ENCODE measurements around the gene TMEM141. TPM values are rescaled to one million over a fixed set of nuclear protein-coding genes. Genes with fewer than 3 reads are reported as not detected.
"Not testable (repeated sequence)": the region's sequence is repeated elsewhere in the genome, so short reads cannot be mapped to it uniquely, and the experiment has no call there.

Gene TMEM141
- total RNA-seq, 4 donors from 2014 or later = 179 to 392 (median 224) TPM

GRCh38 chr9:136840877-136841645 is 49.9 kb downstream of the TMEM141 start:
- in situ Hi-C loops (cut with MboI; ENCODE audit: low pct_ligation_motif_present in 1 of 4, low pct_unique_long_range_greater_than_20kb in 1 of 4, low sequenced_read_pairs in 3 of 4) = no loop called here
- no peak overlapping the region for H3K4me3 ChIP-seq
- peaks cover 29 to 57% (median 53%) of the 10 kb centered on the region in 4 donors for H3K4me1 ChIP-seq
- DNase-seq = peak; percentile 81
- H3K36me3 ChIP-seq = peaks cover 0 to 5% (median 0%) of the 10 kb centered on the region in 4 donors
- intact Hi-C loops (cut with DNase I; ENCODE audit: low total_unique reads) = no loop called here
- H3K9me3 ChIP-seq = no peaks in the 10 kb centered on the region
- TF ChIP-seq EP300 (IDR thresholded peaks at IDR 0.05; ENCODE audit: low read depth) = no peak
- no peak for TF ChIP-seq CTCF (IDR thresholded peaks at IDR 0.05)
- TF ChIP-seq POLR2AphosphoS5 (IDR thresholded peaks at IDR 0.05) = peak in 2 of 3 donors; percentile 33 to 58
- peak; percentile 49 for TF ChIP-seq POLR2A (IDR thresholded peaks at IDR 0.05)
- H3K27me3 ChIP-seq = peaks cover 27% of the 10 kb centered on the region
- 52% methylated on average over 27 of the region's 28 CpGs; no CpG with 5 or more reads in 1 of the 2 donors for WGBS, 2 donors (ENCODE audit: low coverage in 1 of 2)
- peak overlapping the region; percentile 71 to 89 (median 79) for H3K27ac ChIP-seq

GRCh38 chr9:136841646-136842379 is 50.7 kb downstream of the TMEM141 start:
- H3K36me3 ChIP-seq; in situ Hi-C loops (cut with MboI; ENCODE audit: low pct_ligation_motif_present in 1 of 4, low pct_unique_long_range_greater_than_20kb in 1 of 4, low sequenced_read_pairs in 3 of 4); H3K9me3 ChIP-seq; intact Hi-C loops (cut with DNase I; ENCODE audit: low total_unique reads): not testable (repeated sequence)
- H3K27ac ChIP-seq = peak overlapping the region; percentile 71 to 89 (median 79)
- H3K4me1 ChIP-seq = peaks cover 29 to 62% (median 55%) of the 10 kb centered on the region in 4 donors
- WGBS, 2 donors (ENCODE audit: low coverage in 1 of 2) = 31% methylated on average over 12 of the region's 16 CpGs; no CpG with 5 or more reads in 1 of the 2 donors
- peak; percentile 65 for DNase-seq
- peaks cover 34% of the 10 kb centered on the region for H3K27me3 ChIP-seq
- peak overlapping the region in 2 of 4 donors; percentile 31 to 45 for H3K4me3 ChIP-seq

- TF ChIP-seq POLR2A (IDR thresholded peaks at IDR 0.05) = peak; percentile 34
- peak in 2 of 3 donors; percentile 20 to 37 for TF ChIP-seq POLR2AphosphoS5 (IDR thresholded peaks at IDR 0.05)
- peak; percentile 88 to 95 (median 93) for TF ChIP-seq CTCF (IDR thresholded peaks at IDR 0.05)
- Histone ChIP-seq H3K27ac (peak within 1 kb of the TSS; percentile 71 to 89 (median 79)), H3K4me1 (peaks cover 29 to 69% (median 61%) of the 10 kb centered on the region in 4 donors), H3K27me3 (peaks cover 40% of the 10 kb centered on the region), H3K4me3 (peak within 1 kb of the TSS; percentile 10 to 45 (median 25))
- H3K9me3 ChIP-seq; intact Hi-C loops (cut with DNase I; ENCODE audit: low total_unique reads); in situ Hi-C loops (cut with MboI; ENCODE audit: low pct_ligation_motif_present in 1 of 4, low pct_unique_long_range_greater_than_20kb in 1 of 4, low sequenced_read_pairs in 3 of 4); H3K36me3 ChIP-seq: not testable (repeated sequence)
- 0% methylated on average over 19 of the region's 27 CpGs; no CpG with 5 or more reads in 1 of the 2 donors for WGBS, 2 donors (ENCODE audit: low coverage in 1 of 2)
- DNase-seq = peak; percentile 83
These were observed 51.3 kb downstream of the TMEM141 start, which contains the start of gene AJM1 for GRCh38 chr9:136842380-136842948. AJM1 (plus strand) TSS chr9:136842478; CDS start chr9:136844415, 1,937 bp downstream.

Small RNAs within 50 kb of the gene (small RNA-seq; reads per million reads assigned to genes)
- gene AL355987.2 = 0 reads per million in 4 donors
- 0 reads per million in 4 donors for gene ATP6V1G1P3
- gene MIR4292 = 0 reads per million in 4 donors
- 0 reads per million in 4 donors for gene MIR6722

Other genes with a start within 250 kb of the TMEM141 start
- gene NOTCH1, start 245.3 kb upstream of the TMEM141 start, total RNA-seq = 100 to 1,000 TPM in 2 of 4 donors, 10 to 100 TPM in 2; 48.2 to 154 (median 98.2) TPM
- gene EGFL7, start 128.4 kb upstream of the TMEM141 start, total RNA-seq = 10 to 100 TPM; 12.3 to 64.7 (median 33.6) TPM
- 100 to 1,000 TPM; 245 to 441 (median 290) TPM for gene AGPAT2, start 103.9 kb upstream of the TMEM141 start, total RNA-seq
- 10 to 100 TPM in 1 of 4 donors, 1 to 10 TPM in 3; 3.5 to 12.3 (median 3.9) TPM for gene DIPK1B, start 78.8 kb upstream of the TMEM141 start, total RNA-seq
- gene LCN10, start 48.4 kb upstream of the TMEM141 start, total RNA-seq = 10 to 100 TPM in 1 of 4 donors, 1 to 10 TPM in 2, under 1 TPM in 1; 0.96 to 33.6 (median 3.3) TPM
- 1 to 10 TPM in 2 of 4 donors, not detected in 2; 1.1 to 2.9 TPM for gene LCN6, start 42.8 kb upstream of the TMEM141 start, total RNA-seq
- not detected for gene LCN8, start 33.1 kb upstream of the TMEM141 start, total RNA-seq
- gene LCN15, start 26.8 kb upstream of the TMEM141 start, total RNA-seq = 10 to 100 TPM in 1 of 4 donors, 1 to 10 TPM in 1, not detected in 2; 6.4 to 11.9 TPM
- 100 to 1,000 TPM in 1 of 4 donors, 10 to 100 TPM in 3; 25.2 to 161 (median 63.5) TPM for gene CCDC183, start 5.0 kb downstream of the TMEM141 start, total RNA-seq
- gene RABL6, start 16.6 kb downstream of the TMEM141 start, total RNA-seq = 100 to 1,000 TPM in 3 of 4 donors, 10 to 100 TPM in 1; 71.3 to 227 (median 160) TPM
- gene AJM1, start 51.1 kb downstream of the TMEM141 start, total RNA-seq = 10 to 100 TPM in 3 of 4 donors, 1 to 10 TPM in 1; 9.8 to 26.5 (median 17.0) TPM
- 100 to 1,000 TPM in 2 of 4 donors, 10 to 100 TPM in 2; 69.7 to 134 (median 107) TPM for gene PHPT1, start 58.1 kb downstream of the TMEM141 start, total RNA-seq
- 10 to 100 TPM; 11.4 to 52.5 (median 23.2) TPM for gene MAMDC4, start 61.0 kb downstream of the TMEM141 start, total RNA-seq
- 100 to 1,000 TPM; 353 to 618 (median 555) TPM for gene EDF1, start 75.0 kb downstream of the TMEM141 start, total RNA-seq
- 10 to 100 TPM; 12.5 to 60.6 (median 13.8) TPM for gene TRAF2, start 95.2 kb downstream of the TMEM141 start, total RNA-seq
- 100 to 1,000 TPM; 294 to 820 (median 446) TPM for gene FBXW5, start 153.4 kb downstream of the TMEM141 start, total RNA-seq
- 1 to 10 TPM in 3 of 4 donors, not detected in 1; 4.3 to 7.9 (median 6.4) TPM for gene C8G, start 153.9 kb downstream of the TMEM141 start, total RNA-seq
- gene LCN12, start 160.9 kb downstream of the TMEM141 start, total RNA-seq = 10 to 100 TPM in 1 of 4 donors, 1 to 10 TPM in 3; 1.2 to 52.7 (median 5.5) TPM
- 10 to 100 TPM in 3 of 4 donors, 1 to 10 TPM in 1; 6.8 to 59.1 (median 17.8) TPM for gene PTGDS, start 186.2 kb downstream of the TMEM141 start, total RNA-seq
- under 1 TPM in 2 of 4 donors, not detected in 2; 0.27 to 0.75 TPM for gene LCNL1, start 191.6 kb downstream of the TMEM141 start, total RNA-seq
- 10 to 100 TPM; 49.3 to 85.2 (median 66.0) TPM for gene PAXX, start 201.1 kb downstream of the TMEM141 start, total RNA-seq
- 1 to 10 TPM in 2 of 4 donors, not detected in 2; 2.5 to 3.8 TPM for gene CLIC3, start 205.2 kb downstream of the TMEM141 start, total RNA-seq
- 100 to 1,000 TPM in 2 of 4 donors, 10 to 100 TPM in 2; 51.1 to 204 (median 96.5) TPM for gene ABCA2, start 236.9 kb downstream of the TMEM141 start, total RNA-seq
- gene FUT7, start 240.7 kb downstream of the TMEM141 start, total RNA-seq = not detected